HG03439 (cell line): Measurements from ENCODE around the gene EPO.
A peak's percentile ranks its signal among the peaks of the same experiment; 100 is the strongest.

Source experiments
- ATAC-seq: cut with Tn5 transposase; IDR thresholded peaks from one replicate; pipeline ENCODE4 v1.9.1; 2021; ENCODE audit warnings: mild to moderate bottlenecking, moderate library complexity; ENCODE audit not compliant: unreplicated experiment

EPO gene

GRCh38 chr7:100720279-100720670 lies at the start of gene EPO:
TSS of gene EPO (plus strand) at chr7:100720468. CDS start at chr7:100720981, 513 bp downstream.
- no peak for ATAC-seq

- ATAC-seq: no peak
Measured at GRCh38 chr7:100671353-100672327, 48.6 kb upstream of the EPO start.

GRCh38 chr7:100673302-100673941 lies 46.8 kb upstream of the EPO start, which contains the start of gene GNB2:
TSS of gene GNB2 (plus strand) at chr7:100673740. CDS start at chr7:100676266, 2,526 bp downstream.
- peak; percentile 71 for ATAC-seq

GRCh38 chr7:100673942-100674410 lies 46.3 kb upstream of the EPO start:
- ATAC-seq: no peak

- ATAC-seq: no peak
Measured at GRCh38 chr7:100674411-100675104, 45.7 kb upstream of the EPO start.

GRCh38 chr7:100675105-100675451 lies 45.2 kb upstream of the EPO start:
- no peak for ATAC-seq

- peak; percentile 21 for ATAC-seq
Measured at GRCh38 chr7:100675581-100676350, 44.5 kb upstream of the EPO start.

GRCh38 chr7:100676501-100677306 lies 43.6 kb upstream of the EPO start:
- ATAC-seq: no peak

GRCh38 chr7:100677308-100678267 lies 42.7 kb upstream of the EPO start:
- ATAC-seq: no peak

GRCh38 chr7:100678291-100678984 lies 41.8 kb upstream of the EPO start:
- no peak for ATAC-seq

- no peak for ATAC-seq
Measured at GRCh38 chr7:100679129-100679926, 40.9 kb upstream of the EPO start.

GRCh38 chr7:100679927-100680575 lies 40.2 kb upstream of the EPO start:
- ATAC-seq: no peak

GRCh38 chr7:100680576-100681271 lies 39.5 kb upstream of the EPO start:
- ATAC-seq: no peak

- no peak for ATAC-seq
Measured at GRCh38 chr7:100681491-100682227, 38.6 kb upstream of the EPO start.

- no peak for ATAC-seq
Measured at GRCh38 chr7:100682228-100682741, 38.0 kb upstream of the EPO start.
